Peyer's patch (tissue), 4 donors: ENCODE data around the gene PAQR4. TPM values are rescaled to one million over a fixed set of nuclear protein-coding genes. Genes with fewer than 3 reads are reported as not detected.

Experiments
- DNase-seq, 3 donors: peaks; one replicate each; pipeline ENCODE4 v3.0.0-alpha.2; 2017 to 2019
- H3K27ac ChIP-seq, 4 donors: fragments of 200-600 bp; sonication (generic); one replicate each; pipeline ENCODE4 v1.5.1; 2016 to 2019
- H3K27me3 ChIP-seq, 2 donors: fragments of 200-600 bp; sonication (generic); one replicate each; pipeline ENCODE4 v1.5.1; 2019
- H3K36me3 ChIP-seq, 3 donors: fragments of 200-600 bp; sonication (generic); one replicate each; pipeline ENCODE4 v1.5.1; 2016 to 2019
- H3K4me1 ChIP-seq, 4 donors: fragments of 200-600 bp; sonication (generic); one replicate each; pipeline ENCODE4 v1.5.1; 2016 to 2019
- H3K4me3 ChIP-seq, 4 donors: fragments of 200-600 bp; sonication (generic); 1 replicate in 3 of 4; 2 replicates in 1 of 4; pipeline ENCODE4 v1.5.1; 2016 to 2019; ENCODE audit warnings: mild to moderate bottlenecking in 1 of 4
- H3K9me3 ChIP-seq, 4 donors: fragments of 200-600 bp; sonication (generic); one replicate each; pipeline ENCODE4 v1.5.1; 2016 to 2019; ENCODE audit warnings: mild to moderate bottlenecking in 1 of 4
- POLR2A ChIP-seq, 2 donors: fragments of 450-650 bp; IDR thresholded peaks; one replicate each; pipeline ENCODE4 v1.5.1; 2017; ENCODE audit warnings: antibody characterized with exemption in 2 of 2, mild to moderate bottlenecking in 2 of 2, moderate library complexity in 2 of 2
- total RNA-seq, 4 donors: library from RNA; depleted of rRNA; stranded (reverse); fragments of >200 nt; gene quantifications; one replicate each; pipeline ENCODE4 v1.1.0, GENCODE V29; 2016
- TF ChIP-seq, protein P1 (sequence below), 6 experiments: fragments of 450-650 bp in 4 of 6; fragments of 200-600 bp in 2 of 6; sonication (generic) in 1 of 6; IDR thresholded peaks; one replicate each; pipeline ENCODE4 v1.5.1; 2017 to 2019; ENCODE audit warnings: antibody characterized with exemption in 6 of 6, mild to moderate bottlenecking in 3 of 6, moderate library complexity in 1 of 6

The PAQR4 gene
- total RNA-seq, 4 donors from 2014 or later: 6.3 to 13.2 (median 9.2) TPM

DNA sequence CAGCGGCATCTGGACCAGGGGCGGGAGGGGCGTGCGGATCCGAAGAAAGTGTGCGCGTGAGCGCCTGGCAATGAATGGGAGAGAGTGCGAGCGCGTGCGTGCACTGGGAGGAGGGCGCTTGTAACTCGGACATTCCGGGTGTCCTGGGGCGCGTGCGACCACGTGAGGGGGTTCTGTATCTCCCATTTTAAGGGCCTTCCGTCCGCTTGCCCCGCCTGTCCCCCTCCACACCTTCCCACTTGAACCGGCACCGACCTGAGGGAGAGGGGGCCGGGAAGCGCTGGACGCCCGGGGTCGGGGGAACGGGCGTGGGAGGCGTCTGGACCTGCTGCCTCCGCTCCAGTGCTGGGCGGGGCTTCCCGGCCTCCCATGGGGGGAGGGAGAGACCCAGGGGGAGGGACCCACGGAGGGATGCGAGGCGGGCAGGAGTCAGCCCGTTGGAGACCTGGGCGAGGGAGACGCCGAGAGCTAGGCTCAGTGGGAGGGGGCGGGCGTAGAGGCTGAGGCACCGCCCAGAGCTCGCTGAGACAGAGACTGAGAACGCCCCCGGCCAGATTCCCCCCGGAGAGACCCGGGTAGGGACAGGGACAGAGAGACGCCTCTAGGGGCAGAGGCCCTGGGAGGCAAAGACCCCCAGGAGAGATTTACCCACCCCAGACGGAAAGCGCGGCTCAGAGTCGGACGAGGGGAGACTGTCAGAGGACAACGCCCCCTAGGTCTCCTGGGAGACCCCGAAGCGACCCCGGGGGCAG lies 5.2 kb upstream of the PAQR4 start, which contains the start of gene KREMEN2:
KREMEN2 (plus strand) TSS at position 553 of the 752 bp plus-strand sequence. CDS start 246 bp downstream, outside the sequence.
- Histone ChIP-seq H3K4me3 (peak within 1 kb of the TSS; percentile 26 to 50 (median 43)), H3K27me3 (peaks cover 12 to 63% of the 10 kb centered on the region in 2 donors), H3K4me1 (peaks cover 7 to 65% (median 48%) of the 10 kb centered on the region in 4 donors), H3K36me3 (no peaks in the 10 kb centered on the region), H3K27ac (peak within 1 kb of the TSS in 1 of 4 donors; percentile 57), H3K9me3 (no peaks in the 10 kb centered on the region)
- TF ChIP-seq, protein P1, sequence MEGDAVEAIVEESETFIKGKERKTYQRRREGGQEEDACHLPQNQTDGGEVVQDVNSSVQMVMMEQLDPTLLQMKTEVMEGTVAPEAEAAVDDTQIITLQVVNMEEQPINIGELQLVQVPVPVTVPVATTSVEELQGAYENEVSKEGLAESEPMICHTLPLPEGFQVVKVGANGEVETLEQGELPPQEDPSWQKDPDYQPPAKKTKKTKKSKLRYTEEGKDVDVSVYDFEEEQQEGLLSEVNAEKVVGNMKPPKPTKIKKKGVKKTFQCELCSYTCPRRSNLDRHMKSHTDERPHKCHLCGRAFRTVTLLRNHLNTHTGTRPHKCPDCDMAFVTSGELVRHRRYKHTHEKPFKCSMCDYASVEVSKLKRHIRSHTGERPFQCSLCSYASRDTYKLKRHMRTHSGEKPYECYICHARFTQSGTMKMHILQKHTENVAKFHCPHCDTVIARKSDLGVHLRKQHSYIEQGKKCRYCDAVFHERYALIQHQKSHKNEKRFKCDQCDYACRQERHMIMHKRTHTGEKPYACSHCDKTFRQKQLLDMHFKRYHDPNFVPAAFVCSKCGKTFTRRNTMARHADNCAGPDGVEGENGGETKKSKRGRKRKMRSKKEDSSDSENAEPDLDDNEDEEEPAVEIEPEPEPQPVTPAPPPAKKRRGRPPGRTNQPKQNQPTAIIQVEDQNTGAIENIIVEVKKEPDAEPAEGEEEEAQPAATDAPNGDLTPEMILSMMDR (IDR thresholded peaks at IDR 0.05): no peak
- TF ChIP-seq POLR2A (IDR thresholded peaks at IDR 0.05): no peak
- DNase-seq: peak in 1 of 3 donors; percentile 41

DNA sequence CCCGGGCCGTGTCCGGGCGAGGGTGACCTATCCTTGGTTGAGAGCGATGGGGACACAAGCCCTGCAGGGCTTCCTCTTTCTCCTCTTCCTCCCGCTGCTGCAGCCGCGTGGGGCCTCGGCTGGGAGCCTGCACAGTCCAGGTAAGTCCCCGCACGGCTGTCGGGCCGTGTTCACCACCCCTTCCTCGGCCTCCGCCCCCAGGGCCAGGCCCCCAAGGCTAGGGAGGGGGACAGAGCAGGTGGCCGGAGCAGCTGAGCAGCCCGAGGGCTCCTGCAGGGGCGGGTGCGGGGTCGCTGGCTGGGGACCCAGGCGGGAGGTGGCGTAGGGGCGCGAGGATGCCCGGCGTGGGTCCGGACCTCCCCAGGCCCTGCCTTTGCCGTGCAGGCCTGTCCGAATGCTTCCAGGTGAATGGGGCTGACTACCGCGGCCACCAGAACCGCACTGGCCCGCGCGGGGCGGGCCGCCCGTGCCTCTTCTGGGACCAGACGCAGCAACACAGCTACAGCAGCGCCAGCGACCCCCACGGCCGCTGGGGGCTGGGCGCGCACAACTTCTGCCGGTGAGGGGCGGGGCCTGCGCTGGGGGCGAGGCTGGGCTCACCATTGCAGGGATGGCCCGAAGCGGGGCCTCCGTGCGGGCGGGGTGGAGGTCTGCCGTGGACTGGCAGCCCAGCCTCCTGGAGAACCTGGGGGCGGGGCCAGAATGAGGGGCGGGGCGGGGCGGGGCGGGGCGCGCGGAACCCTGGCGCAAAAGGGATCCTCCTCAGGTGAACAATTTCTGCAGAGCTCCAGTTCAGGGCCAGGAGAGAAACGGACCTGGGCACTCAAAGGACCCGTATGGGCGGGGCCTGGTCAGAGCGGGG lies 4.4 kb upstream of the PAQR4 start:
- no peaks in the 10 kb centered on the region for H3K36me3 ChIP-seq
- peak overlapping the region; percentile 26 to 50 (median 43) for H3K4me3 ChIP-seq
- H3K27ac ChIP-seq: peak overlapping the region in 1 of 4 donors; percentile 57
- H3K9me3 ChIP-seq: no peaks in the 10 kb centered on the region
- TF ChIP-seq POLR2A (IDR thresholded peaks at IDR 0.05): no peak
- TF ChIP-seq, protein P1 (IDR thresholded peaks at IDR 0.05): no peak
- peaks cover 7 to 65% (median 50%) of the 10 kb centered on the region in 4 donors for H3K4me1 ChIP-seq
- H3K27me3 ChIP-seq: peaks cover 12 to 63% of the 10 kb centered on the region in 2 donors
- DNase-seq: peak; percentile 68 to 79 (median 68)

DNA sequence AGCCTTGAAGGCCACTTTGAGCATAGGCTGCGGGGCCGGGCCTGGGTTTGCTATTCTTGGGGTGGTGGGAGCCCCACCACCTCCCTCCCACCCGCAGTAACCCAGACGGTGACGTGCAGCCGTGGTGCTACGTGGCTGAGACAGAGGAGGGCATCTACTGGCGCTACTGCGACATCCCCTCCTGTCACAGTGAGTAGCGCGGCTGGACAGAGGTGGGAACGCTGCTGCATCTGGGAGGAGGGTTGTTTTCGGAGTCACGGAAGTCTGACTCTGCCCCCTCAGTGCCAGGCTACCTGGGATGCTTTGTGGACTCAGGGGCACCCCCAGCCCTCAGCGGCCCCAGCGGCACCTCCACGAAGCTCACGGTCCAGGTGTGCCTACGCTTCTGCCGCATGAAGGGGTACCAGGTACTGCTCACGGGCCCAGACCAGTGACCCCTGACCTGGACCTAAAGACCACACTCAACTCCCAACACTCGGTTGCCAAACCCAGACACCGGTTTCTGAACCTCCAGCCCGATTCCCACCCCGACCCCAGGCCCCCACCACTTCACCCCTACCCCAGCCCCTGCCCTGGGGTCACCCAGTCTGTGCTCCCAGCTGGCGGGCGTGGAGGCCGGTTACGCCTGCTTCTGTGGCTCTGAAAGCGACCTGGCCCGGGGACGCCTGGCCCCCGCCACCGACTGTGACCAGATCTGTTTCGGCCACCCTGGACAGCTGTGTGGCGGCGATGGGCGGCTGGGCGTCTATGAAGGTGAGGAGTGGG lies 2.9 kb upstream of the PAQR4 start:
- H3K4me1 ChIP-seq: peaks cover 7 to 72% (median 54%) of the 10 kb centered on the region in 4 donors
- DNase-seq: no peak
- peaks cover 12 to 63% of the 10 kb centered on the region in 2 donors for H3K27me3 ChIP-seq
- no peaks in the 10 kb centered on the region for H3K9me3 ChIP-seq
- no peaks in the 10 kb centered on the region for H3K36me3 ChIP-seq
- H3K27ac ChIP-seq: peak overlapping the region in 1 of 4 donors; percentile 57
- peak overlapping the region; percentile 5 to 48 (median 34) for H3K4me3 ChIP-seq
- TF ChIP-seq POLR2A (IDR thresholded peaks at IDR 0.05): no peak
- TF ChIP-seq, protein P1 (IDR thresholded peaks at IDR 0.05): no peak

DNA sequence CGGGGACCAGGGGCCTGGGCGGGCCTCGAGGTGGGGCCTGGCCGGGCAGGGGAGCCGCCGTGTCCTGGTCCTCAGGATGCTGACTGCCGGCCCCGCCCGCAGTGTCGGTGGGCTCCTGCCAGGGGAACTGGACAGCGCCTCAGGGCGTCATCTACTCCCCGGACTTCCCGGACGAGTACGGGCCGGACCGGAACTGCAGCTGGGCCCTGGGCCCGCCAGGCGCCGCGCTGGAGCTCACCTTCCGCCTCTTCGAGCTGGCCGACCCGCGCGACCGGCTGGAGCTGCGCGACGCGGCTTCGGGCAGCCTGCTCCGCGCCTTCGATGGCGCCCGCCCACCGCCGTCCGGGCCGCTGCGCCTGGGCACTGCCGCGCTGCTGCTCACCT lies 2.3 kb upstream of the PAQR4 start:
- TF ChIP-seq, protein P1 (IDR thresholded peaks at IDR 0.05): peak in 1 of 6 experiments; percentile 11
- no peak for TF ChIP-seq POLR2A (IDR thresholded peaks at IDR 0.05)
- peaks cover 7 to 72% (median 54%) of the 10 kb centered on the region in 4 donors for H3K4me1 ChIP-seq
- H3K4me3 ChIP-seq: peak overlapping the region; percentile 5 to 48 (median 34)
- peaks cover 12 to 60% of the 10 kb centered on the region in 2 donors for H3K27me3 ChIP-seq
- no peaks in the 10 kb centered on the region for H3K9me3 ChIP-seq
- H3K36me3 ChIP-seq: no peaks in the 10 kb centered on the region
- H3K27ac ChIP-seq: peak overlapping the region in 1 of 4 donors; percentile 52
- no peak for DNase-seq

DNA sequence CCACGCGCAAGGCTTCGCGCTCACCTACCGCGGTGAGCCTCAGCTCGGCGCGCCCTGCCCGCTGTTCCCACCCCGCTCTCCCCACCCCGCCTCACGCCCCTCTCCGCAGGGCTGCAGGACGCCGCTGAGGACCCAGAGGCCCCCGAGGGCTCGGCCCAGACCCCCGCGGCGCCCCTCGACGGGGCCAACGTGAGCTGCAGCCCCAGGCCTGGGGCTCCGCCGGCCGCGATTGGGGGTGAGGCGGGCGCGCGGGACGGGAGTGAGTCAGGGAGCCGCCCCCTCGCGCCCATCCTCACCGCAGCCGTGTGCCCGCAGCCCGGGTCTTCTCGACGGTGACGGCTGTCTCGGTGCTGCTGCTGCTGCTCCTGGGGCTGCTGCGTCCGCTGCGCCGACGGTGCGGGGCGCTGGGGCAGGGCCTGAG lies 1.9 kb upstream of the PAQR4 start:
- TF ChIP-seq, protein P1 (IDR thresholded peaks at IDR 0.05): no peak
- no peak for TF ChIP-seq POLR2A (IDR thresholded peaks at IDR 0.05)
- DNase-seq: no peak
- no peaks in the 10 kb centered on the region for H3K9me3 ChIP-seq
- H3K36me3 ChIP-seq: no peaks in the 10 kb centered on the region
- H3K27me3 ChIP-seq: peaks cover 12 to 56% of the 10 kb centered on the region in 2 donors
- H3K4me3 ChIP-seq: peak overlapping the region; percentile 5 to 48 (median 34)
- peaks cover 7 to 72% (median 52%) of the 10 kb centered on the region in 4 donors for H3K4me1 ChIP-seq
- H3K27ac ChIP-seq: peak overlapping the region in 1 of 4 donors; percentile 52
